GM21526 (cell line): ENCODE data around the gene GRAP.
A peak's percentile ranks its signal among the peaks of the same experiment; 100 is the strongest.
"Not testable (repeated sequence)": the region's sequence is repeated elsewhere in the genome, so short reads cannot be mapped to it uniquely, and the experiment has no call there.

Experiments used
- ATAC-seq: cut with Tn5 transposase; IDR thresholded peaks from one replicate; pipeline ENCODE4 v1.9.1; 2021; ENCODE audit warnings: moderate library complexity; ENCODE audit not compliant: unreplicated experiment, low FRiP score

Gene GRAP

DNA sequence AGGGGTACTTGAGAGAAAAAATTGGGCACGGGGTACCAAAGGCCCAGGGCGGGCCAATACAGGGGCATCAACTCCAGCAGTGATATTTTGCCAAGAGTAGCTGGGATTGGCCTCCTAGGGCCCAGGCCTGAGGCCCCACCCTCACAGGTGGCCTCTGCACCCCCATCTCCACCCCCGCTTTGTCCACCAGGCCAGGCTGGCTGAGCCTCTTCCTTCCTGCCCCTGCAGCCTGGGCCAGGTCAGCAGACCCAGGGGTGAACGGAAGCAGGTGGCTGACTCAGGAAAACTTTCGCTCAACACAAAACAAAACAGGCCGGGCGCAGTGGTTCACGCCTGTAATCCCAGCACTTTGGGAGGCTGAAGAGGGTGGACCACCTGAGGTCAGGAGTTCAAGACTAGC is 3.7 kb downstream of the GRAP start:
- not testable (repeated sequence) for ATAC-seq

DNA sequence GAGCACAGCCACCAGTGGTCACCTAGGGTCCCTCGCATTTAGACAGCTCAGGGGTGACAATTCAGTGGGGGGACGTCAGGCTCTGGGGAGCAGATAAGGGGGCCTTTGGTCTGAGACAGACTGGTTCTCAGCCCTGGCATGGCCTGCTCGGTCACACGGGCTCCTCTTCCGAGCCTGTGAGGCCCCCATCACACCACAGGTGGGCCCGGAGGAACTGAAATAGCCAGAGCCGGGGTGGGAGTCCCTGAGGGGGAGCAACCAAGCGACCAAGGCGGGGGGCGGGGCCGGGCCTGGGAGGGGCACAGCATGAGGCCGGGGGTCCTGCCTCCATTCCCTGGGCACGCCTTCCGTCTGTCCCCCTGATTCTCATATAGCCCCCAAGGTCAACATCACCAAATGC is 4.4 kb downstream of the GRAP start:
- not testable (repeated sequence) for ATAC-seq

DNA sequence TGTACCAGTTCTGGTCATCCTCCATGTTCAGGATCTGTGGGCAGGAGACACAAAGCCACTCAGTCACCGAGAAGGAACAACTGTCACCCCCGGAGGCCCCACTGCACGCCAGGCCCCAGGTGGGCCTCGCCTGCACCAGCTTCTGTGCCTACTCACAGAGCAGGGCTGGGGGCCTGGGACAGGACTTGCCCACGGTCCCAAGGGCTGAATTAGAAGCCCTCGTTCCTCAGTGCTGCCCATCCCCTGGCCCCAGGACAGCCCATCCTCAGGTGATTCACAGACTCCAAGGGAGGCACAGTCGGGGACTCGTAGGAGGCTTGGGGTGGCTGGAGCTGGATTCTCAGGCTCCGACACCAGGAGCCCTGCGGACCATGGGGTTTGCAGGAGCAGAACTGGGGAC is 4.9 kb downstream of the GRAP start:
- ATAC-seq: not testable (repeated sequence)

DNA sequence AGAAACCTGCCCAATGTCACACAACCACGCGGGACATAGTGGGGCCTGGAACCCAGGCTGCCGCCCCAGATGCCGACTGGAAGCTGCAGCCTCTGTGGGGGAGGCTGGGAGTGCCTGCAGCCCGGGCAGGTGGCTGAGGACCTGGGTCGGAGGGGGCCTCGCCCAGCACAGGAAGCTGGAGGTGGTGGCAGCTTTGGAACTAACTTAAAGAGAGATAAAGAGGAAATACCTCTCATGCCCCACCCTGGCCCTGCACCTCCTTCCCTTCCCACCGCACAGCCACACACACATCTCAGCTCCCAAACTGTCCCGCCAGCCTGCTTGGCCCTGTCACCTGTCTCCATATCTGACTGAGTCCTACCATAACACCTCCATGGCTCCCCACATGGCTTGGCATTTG is 6.4 kb downstream of the GRAP start:
- ATAC-seq: not testable (repeated sequence)

DNA sequence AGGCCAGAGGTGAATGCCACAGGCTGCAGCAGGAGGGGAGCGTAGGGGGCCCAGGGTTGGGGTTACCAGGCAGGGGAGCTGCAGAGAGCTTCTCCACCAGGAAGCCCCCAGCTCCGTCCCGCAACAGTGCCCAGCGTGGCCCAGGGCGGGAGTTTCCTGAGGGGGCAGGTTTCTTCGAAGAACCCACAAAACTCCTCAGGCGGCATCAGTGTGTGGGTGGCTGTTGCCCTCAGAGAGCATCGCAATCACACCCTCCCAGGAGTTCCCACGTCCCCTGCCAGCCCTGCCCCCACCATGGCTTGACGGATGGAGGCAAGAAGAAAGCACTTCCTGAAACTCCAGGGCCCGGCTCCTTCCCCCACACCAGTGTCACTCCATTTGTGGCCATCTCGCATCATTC is 8.0 kb downstream of the GRAP start:
- not testable (repeated sequence) for ATAC-seq

DNA sequence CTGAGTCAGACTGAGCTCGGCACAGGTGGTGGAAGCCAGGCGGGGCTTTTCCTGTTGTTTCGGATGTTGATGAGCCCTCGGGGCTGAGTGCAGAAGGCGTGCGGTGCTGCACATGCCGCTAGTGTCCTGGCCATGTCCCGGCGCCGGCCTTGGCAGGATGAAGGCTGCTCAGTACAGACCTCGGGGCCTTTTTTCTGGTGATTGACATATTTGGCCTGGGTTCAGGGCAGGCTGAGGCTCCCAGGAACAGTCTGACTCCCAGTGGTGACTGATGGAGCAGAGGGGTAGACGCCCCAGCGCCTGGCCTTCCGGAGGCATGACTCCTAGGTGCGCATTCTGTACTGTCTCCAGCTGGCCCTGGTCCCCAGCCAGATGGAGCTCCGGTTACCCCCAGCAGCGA is 8.8 kb downstream of the GRAP start:
- not testable (repeated sequence) for ATAC-seq

DNA sequence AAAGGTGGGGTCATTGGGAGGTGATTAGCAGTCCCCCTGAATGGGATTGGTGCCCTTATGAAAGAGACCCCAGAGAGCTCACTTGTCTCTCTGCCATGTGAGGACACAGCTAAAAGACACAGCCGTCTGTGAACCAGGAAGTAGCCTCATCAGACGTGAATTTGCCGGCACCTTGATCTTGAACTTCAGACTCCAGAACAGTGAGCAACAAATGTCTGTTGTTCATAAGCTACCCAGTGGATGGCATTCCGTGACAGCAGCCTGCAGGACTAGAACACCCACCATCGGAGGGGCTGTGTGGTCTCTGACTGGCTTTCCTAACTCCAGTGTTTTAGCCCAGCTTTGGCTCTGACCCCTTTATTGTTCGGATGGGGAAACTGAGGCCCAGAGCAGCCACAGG is 9.2 kb downstream of the GRAP start:
- not testable (repeated sequence) for ATAC-seq

DNA sequence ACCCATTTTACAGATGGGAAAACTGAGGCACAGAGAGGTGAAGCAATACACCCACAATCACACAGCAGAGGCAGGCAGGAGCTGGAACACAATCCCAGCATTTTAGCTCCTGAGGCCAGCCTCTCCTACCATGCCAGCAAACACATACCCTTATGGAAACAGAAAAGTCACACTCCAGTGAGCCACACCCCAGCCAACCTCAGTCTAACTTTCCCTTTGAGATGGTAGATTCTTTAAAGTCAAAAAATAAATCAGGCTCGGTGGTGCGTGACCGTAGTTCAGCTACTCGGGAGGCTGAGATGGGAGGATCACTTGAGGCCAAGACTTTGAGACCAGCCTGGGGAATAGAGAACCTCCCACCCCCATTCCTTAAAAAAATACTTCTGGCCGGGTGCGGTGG is 10.6 kb downstream of the GRAP start:
- not testable (repeated sequence) for ATAC-seq

DNA sequence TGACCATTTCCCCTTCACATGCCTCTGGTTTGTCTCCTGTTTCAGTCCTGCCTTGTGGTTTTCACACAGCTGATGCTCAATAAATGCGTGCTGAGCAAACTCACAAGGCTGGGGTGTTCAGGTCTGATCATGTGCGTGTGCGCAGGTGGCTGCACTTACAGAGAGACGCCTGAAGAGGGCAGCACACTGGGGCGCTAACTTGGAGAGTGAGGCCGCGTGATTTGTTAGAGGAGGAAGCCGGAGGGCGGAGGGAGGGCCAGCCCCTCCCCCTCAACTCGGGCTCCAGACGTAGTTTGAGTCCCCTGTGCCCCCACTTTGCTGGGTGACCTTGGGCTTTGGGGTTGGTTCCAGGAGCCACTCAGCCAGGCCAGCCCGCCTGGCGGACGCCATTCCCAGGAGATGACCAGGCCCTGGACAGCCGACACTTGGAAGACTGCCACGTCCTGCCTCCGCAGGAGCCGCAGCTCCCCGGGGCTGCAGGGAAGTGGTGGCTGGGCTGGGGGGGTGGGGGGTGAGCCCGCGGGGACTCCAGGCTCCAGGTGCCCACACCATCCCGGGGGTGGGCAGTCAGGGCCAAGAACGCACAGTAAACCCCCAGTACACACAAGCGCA is 14.3 kb downstream of the GRAP start:
- ATAC-seq: peak; percentile 42

DNA sequence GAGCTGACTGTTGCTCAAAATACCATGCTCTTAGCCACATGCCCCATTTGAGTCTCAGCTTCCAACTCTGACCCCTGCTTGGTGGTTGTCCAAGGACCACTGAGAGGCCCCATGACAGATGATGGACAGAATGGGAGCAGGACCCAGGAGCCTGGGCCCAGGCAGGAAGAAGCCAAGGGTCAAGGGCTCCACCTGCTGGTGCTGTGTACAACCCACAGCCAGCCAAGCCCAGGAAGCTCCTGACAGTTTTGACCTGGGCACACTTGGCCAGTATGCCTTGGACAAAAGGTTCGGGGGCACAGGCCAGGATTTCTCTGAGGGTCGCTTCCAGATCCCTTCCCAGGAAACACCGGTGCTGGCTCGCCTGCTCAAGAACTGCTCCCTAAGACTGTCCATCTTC is 15.0 kb downstream of the GRAP start:
- peak; percentile 36 for ATAC-seq

DNA sequence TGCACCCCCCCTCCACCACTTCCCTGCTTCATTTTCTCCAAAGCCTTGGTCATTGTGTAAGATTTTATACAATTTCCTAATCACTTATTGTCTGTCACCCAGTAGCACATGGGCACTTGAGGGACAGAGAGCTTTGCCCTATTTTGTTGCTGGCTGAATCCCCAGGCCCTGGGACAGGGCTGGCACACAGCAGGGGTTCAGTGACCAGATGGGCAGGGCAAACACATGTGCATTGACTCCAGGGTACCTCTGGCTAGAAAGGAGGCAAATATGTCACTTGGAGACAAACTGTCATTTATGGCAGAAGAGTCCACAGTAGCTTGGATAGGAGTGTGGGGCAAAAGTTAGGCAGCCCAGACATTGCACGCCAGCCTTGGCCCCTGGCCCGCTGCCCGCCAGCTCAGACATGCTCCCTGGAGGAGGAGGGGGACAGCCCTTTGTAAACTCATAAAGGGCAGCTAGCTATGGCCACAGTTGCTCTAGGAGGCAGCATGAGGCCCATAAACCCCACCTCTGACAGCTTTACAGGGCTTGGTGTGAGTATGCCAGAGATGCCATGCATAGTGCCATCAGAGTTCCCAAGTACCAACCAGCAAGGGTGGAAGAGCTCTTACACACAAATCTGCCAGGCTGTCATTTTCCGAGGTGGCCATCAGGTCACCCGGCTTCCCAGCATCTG is 15.8 kb downstream of the GRAP start:
- ATAC-seq: not testable (repeated sequence)

DNA sequence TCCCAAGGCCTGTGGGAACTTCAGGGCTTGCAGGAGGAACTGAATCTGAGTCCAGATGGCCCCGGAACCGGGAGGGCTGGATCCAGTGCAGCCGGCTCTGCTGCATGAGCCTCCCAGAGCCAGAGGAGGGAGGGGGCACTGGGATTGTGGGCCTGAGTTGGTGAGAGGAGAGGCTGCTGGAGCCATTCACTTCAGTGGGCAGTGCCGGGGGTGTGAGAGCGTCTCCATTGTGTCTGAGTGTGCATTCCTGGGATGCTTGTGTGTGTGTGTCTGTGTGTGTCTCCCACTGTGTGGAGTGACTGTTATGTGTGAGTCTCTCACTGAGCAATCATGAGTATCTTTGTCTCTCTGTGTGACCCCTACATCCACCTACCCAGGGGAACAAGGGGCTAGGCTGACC is 17.0 kb downstream of the GRAP start:
- not testable (repeated sequence) for ATAC-seq

DNA sequence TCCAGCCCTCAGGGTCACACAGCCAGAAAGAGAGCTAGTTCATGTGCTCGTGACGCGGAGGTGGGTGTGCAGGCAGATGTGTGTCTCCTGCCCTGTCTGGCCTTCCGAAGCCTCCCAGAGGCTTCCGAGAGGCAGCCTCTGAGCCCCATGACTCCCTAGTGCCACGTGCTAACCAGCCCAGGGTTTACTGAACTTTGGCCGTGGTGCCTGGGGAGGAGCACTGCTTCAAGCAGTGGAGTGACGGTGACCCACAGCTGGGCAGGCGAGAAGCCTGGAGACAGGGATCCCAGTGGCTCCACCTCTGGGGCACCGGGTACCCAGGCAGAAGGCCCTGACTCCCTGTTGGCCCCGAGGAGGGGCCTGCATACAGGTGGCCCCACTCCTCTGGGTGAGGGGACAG is 18.1 kb downstream of the GRAP start:
- not testable (repeated sequence) for ATAC-seq

DNA sequence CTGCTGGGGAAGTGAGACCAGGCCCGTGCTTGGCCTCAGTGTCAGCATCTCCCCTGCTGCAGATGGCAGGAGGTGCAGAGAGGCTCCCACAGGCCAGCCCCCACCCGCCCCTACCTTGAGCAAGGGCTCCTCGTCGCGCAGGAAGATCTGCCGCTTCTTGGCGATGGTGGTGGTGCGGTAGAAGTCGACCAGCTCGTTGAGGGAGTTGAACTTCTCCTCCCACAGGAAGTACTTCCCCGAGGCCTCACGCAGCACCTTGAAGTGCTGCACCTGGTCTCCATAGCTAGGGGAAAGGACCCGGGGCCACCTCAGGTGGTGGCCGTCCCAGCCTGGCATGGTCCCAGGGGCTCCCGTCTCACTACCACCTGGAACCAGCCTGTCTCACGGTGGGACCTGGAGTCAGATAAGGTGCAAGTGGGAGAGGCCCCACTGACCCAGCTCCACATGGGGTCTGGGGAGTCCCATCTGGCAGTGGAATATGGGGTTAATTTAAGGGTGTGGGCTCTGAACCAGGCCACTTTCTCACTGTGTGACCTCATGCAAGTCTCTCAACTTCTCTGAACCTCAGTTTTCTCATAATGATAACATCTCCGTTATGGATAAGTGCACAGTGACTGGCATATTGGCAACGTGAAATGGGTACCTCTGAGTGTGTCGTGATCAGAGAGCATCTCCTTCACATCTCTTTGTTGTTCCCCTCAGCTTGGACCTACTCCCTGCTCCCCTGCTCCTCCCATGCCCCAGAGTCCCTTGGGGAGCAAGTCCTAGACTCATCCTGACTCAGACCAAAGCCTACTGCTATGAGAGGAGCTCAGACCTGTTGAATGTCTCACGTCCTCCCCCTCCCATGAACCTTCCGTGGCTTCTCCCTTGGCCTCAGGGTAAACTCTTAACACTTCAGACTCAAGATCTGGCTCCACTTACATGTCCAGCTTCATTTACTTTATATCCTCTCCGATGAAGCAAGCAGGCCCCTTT is 22.4 kb downstream of the GRAP start:
- no peak for ATAC-seq

DNA sequence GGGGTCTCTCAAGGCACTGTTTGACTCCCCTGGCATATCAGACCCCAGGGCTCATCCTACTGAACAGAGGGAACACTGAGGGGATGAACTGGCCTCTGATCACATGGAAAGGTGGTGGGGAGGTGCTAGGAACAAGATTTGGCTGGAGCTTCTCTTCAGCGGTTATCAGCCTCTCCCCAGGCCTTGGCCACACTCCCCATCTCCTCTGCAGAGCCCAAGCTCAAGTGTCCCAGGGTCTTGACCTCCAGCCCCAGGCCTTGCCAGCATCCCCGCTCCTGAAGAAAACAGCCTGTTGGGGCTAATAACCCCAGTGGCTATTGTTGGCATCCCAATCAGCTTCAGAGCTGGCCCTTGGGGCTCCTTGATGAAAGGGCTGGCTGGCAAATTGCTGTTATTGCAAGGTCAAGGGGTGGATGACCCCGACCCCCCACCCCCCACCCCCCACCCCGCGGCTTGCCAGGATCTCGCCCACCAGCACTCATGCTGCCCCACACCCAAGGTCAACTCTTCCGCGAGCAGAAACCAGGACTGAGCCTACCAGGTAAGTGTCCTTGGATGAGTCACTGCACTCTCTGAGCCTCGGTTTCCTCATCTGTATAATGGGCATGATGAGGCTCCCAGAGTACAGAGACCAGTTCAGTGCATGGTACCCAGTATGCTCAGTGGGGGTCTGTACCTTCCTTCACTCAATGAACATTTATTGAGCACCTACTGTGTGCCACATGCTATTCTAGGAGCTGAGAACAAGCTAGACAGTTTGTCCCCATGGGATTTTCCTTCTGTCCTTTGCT is 23.4 kb downstream of the GRAP start:
- no peak for ATAC-seq

DNA sequence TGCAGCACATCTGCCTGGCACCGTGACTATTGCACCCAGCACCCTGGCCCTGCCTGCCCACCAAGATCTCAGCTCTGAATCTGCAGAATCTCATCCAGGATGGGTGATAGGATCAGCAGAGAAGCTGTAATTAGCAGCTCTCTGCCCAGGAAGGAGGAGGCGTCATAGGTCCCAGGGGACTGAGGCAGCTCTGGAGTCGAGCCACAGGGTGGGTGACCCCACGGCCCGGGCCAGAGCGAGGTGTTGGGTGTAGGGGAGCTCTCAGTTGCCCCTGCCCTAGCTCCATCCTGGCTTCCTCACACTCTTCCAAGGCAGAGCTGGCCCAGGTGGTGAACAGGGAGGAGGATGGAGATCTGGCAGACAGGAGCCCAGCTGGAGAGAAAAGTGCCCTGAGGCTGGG is 24.0 kb downstream of the GRAP start:
- ATAC-seq: no peak

DNA sequence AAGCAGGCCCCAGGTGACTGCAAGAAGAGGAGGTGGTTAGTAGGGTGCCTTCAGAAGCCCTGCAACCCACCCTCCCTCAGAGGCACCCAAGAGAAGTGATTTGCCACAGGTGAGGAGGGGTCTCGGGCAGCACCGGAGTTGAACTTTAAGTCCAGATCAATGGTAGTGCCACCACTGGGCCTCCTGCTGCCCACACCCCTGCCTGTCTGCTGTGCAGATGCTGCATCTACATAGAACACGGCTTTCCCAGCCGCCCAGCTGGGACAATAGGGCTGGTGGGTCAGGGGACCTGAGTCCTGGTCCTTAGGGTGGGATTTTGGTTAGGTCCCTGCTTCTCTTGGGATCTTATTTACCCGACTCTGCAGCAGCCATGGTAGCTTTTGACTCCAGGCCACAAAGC is 24.6 kb downstream of the GRAP start:
- ATAC-seq: no peak

DNA sequence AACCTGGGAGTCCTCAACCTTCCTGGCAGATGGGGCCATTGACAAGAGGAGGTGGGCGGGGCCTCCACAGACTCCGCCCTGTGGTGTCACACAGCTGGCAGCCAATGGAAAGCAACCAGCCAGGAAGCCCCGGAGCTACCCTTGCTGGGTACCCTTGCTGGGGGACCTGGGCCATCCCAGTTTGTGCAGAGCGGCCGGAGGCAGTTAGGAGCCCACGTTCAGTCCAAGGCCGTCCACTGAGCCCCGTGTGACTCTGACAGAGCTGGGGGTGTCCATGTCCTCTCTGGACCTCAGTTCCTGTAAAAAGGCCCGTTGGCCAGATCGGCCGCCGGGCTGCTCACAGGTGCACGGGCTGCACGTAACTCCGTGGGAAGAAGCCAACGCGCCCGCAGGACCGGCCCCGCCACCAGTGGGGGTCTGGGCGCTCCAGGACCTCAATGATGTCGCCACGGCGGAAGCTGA is 25.1 kb downstream of the GRAP start:
- ATAC-seq: no peak

DNA sequence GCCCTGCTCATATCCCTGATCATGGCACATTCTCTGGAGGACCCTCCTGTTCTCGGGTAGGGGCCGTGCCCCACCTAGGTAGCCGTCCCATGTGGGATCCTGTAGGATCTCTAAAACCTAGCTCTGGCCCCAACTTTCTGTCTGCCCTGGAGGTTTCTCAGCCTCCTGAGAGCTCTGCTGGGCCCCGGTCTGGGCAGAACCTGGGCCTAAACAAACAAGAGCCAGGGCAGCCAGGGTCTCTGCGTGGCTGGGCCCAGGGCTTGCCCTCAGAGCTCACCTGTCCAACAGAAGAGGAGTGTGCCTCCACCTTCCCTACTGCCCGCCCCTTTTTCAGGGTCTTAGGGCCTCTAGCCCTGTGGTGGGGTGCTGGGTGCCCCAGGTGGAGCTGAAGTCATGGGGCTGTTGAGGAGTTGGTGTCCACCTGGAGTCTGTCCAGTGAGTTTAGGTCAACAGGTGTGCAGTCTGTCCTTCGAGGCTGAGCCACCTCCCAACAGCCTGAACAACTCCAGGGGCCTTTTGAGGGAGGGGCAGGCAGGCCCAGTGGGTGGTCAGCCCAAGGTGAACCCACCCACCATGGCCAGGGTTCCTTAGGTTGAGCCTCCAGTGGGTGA is 25.6 kb downstream of the GRAP start:
- not testable (repeated sequence) for ATAC-seq

DNA sequence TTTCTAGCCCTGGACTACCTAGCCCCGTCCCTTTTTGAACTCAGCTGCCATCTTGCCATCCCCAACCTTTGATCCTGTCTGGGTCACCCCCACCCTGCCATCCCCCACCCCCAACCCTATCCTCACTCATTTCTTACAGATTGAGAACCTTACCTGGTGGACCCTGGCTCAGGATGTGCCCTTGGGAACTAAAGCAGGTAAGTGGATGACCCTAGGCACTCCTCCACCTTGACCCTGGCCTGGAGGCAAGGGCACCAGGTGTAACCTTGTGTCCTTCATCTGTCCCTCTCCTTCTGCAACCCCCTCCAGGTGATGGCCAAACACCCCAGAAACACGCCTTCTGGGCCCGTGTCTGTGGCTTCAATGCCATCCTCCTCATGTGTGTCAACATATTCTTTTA is 26.7 kb downstream of the GRAP start:
- no peak for ATAC-seq
